Endothelial cell of umbilical vein (primary cell): Measurements from ENCODE around the gene SYT2.

ENCODE experiments used
- CTCF ChIP-seq, 2 donors: IDR thresholded peaks; 1 replicate in 1 of 2; 2 replicates in 1 of 2; pipeline ENCODE4 v1.5.1; 2011; ENCODE audit warnings: low read length in 2 of 2, mild to moderate bottlenecking in 2 of 2, moderate library complexity in 2 of 2, control low read depth in 1 of 2, inconsistent platforms in 1 of 2, low read depth in 1 of 2; ENCODE audit not compliant: insufficient read depth in 1 of 2; ENCODE audit errors: extremely low read depth in 1 of 2
- EZH2 ChIP-seq: IDR thresholded peaks from 2 replicates; pipeline ENCODE4 v1.6.1; 2012; ENCODE audit warnings: borderline replicate concordance, low read depth, mild to moderate bottlenecking, moderate library complexity, low read length, inconsistent platforms; ENCODE audit not compliant: severe bottlenecking
- POLR2AphosphoS5 ChIP-seq: IDR thresholded peaks from 2 replicates; pipeline ENCODE4 v1.6.1; 2012; ENCODE audit warnings: low read depth, mild to moderate bottlenecking, control low read depth, low read length, moderate library complexity; ENCODE audit not compliant: insufficient read depth

GRCh38 chr1:202752774-202753173 is 42.5 kb upstream of the SYT2 start:
- TF ChIP-seq CTCF (IDR thresholded peaks at IDR 0.05; ENCODE audit: extremely low read depth in 1 of 2, insufficient read depth in 1 of 2, low read depth in 1 of 2, low read length in 2 of 2) (no peak), EZH2 (no peak), POLR2AphosphoS5 (no peak)
